Smooth muscle cell (in vitro differentiated cells): Measurements from ENCODE around the gene CDIPT. TPM values are rescaled to one million over a fixed set of nuclear protein-coding genes. Genes with fewer than 3 reads are reported as not detected.
A peak's percentile ranks its signal among the peaks of the same experiment; 100 is the strongest.

Experiments used
- DNase-seq: peaks from one replicate; lab custom pipeline; 2025; ENCODE audit not compliant: unreplicated experiment; lab: John Stamatoyannopoulos, UW
- H2AFZ ChIP-seq: fragments of 200-600 bp; sonication (generic); 2 replicates; pipeline ENCODE4 v1.6.0; 2016; ENCODE audit warnings: antibody characterized with exemption, low read depth, mild to moderate bottlenecking
- H3F3A ChIP-seq: fragments of 200-600 bp; sonication (generic); 2 replicates; pipeline ENCODE4 v1.6.0; 2017; ENCODE audit warnings: antibody characterized with exemption, low read depth
- H3K27ac ChIP-seq: fragments of 200-600 bp; sonication (generic); 2 replicates; pipeline ENCODE4 v1.5.1; 2016; ENCODE audit warnings: low read depth, mild to moderate bottlenecking
- H3K27me3 ChIP-seq: fragments of 200-600 bp; sonication (generic); 2 replicates; pipeline ENCODE4 v1.6.1; 2016; ENCODE audit warnings: low read depth, mild to moderate bottlenecking
- H3K36me3 ChIP-seq: fragments of 200-600 bp; sonication (generic); 2 replicates; pipeline ENCODE4 v1.5.1; 2016; ENCODE audit warnings: low read depth
- H3K4me1 ChIP-seq: fragments of 200-600 bp; sonication (generic); 2 replicates; pipeline ENCODE4 v1.5.1; 2016; ENCODE audit warnings: low read depth
- H3K4me2 ChIP-seq: fragments of 200-600 bp; sonication (generic); 2 replicates; pipeline ENCODE4 v1.6.0; 2016; ENCODE audit warnings: mild to moderate bottlenecking
- H3K4me3 ChIP-seq: fragments of 200-600 bp; sonication (generic); 2 replicates; pipeline ENCODE4 v1.5.1; 2016; ENCODE audit warnings: mild to moderate bottlenecking
- H3K79me2 ChIP-seq: fragments of 200-600 bp; sonication (generic); 2 replicates; pipeline ENCODE4 v1.6.0; 2016; ENCODE audit warnings: low read depth, mild to moderate bottlenecking
- H3K9ac ChIP-seq: fragments of 200-600 bp; sonication (generic); 2 replicates; pipeline ENCODE4 v1.6.0; 2016; ENCODE audit warnings: low read depth
- H3K9me3 ChIP-seq: fragments of 200-600 bp; sonication (generic); replicated peaks from 2 replicates; pipeline ENCODE4 v1.5.1; 2016; ENCODE audit warnings: low read depth
- H4K20me1 ChIP-seq: fragments of 200-600 bp; sonication (generic); 2 replicates; pipeline ENCODE4 v1.6.0; 2016; ENCODE audit warnings: low read depth
- WGBS: methylation state at CpG from one replicate; pipeline ENCODE4 v1.1.7; 2016; ENCODE audit warnings: low lambda C conversion rate; 5-methylcytosine and 5-hydroxymethylcytosine counted together
- polyA plus RNA-seq: library from polyadenylated mRNA; unstranded; fragments of >200 nt; fragmentation: Nextera tagmentation; extraction: Ambion mirVana; gene quantifications from 2 replicates; pipeline ENCODE4 v1.2.1, GENCODE V29; 2016
- total RNA-seq: library from RNA; depleted of rRNA; stranded (reverse); fragments of >200 nt; gene quantifications from 2 replicates; pipeline ENCODE4 v1.2.3, GENCODE V29; 2014
- TF ChIP-seq, protein P1 (sequence below): fragments of 200-600 bp; sonication (generic); IDR thresholded peaks from 2 replicates; pipeline ENCODE4 v1.5.1; 2017; ENCODE audit warnings: borderline replicate concordance, mild to moderate bottlenecking, antibody characterized with exemption; ENCODE audit not compliant: insufficient read depth, poor library complexity, severe bottlenecking

The CDIPT gene
- total and polyA plus RNA-seq, 2 experiments from 2014 or later = 61.4 to 90.7 TPM

DNA sequence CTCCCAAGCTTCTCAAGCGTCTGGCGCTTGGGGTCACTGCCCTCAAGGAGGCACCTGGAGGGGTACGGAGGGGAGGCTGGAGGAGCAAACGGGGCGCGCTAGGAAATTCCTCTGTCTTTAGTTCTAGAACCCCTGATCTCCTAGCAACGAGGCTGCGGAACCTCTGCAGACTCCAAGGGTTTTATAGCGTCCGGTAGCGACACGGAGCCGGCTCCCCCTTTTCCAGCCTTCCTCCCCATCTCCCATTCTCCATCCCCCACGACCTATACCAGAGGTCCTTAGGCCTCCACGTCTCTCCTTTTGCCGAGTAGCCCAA, 601 bp upstream of the CDIPT start:
- TF ChIP-seq, protein P1, sequence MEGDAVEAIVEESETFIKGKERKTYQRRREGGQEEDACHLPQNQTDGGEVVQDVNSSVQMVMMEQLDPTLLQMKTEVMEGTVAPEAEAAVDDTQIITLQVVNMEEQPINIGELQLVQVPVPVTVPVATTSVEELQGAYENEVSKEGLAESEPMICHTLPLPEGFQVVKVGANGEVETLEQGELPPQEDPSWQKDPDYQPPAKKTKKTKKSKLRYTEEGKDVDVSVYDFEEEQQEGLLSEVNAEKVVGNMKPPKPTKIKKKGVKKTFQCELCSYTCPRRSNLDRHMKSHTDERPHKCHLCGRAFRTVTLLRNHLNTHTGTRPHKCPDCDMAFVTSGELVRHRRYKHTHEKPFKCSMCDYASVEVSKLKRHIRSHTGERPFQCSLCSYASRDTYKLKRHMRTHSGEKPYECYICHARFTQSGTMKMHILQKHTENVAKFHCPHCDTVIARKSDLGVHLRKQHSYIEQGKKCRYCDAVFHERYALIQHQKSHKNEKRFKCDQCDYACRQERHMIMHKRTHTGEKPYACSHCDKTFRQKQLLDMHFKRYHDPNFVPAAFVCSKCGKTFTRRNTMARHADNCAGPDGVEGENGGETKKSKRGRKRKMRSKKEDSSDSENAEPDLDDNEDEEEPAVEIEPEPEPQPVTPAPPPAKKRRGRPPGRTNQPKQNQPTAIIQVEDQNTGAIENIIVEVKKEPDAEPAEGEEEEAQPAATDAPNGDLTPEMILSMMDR = no peak
- H3K27me3 ChIP-seq = no peaks in the 10 kb centered on the region
- H3K79me2 ChIP-seq = peaks cover 15% of the 10 kb centered on the region
- DNase-seq = no peak
- peak overlapping the region; percentile 43 for H2AFZ ChIP-seq
- peak overlapping the region; percentile 90 for H3K27ac ChIP-seq
- H3K9me3 ChIP-seq = no peaks in the 10 kb centered on the region
- H3K4me3 ChIP-seq = peak overlapping the region; percentile 73
- H3K36me3 ChIP-seq = no peaks in the 10 kb centered on the region
- 33% methylated on average over 16 of the region's 16 CpGs for WGBS
- H4K20me1 ChIP-seq = no peaks in the 10 kb centered on the region
- peaks cover 15% of the 10 kb centered on the region for H3K4me1 ChIP-seq
- H3K4me2 ChIP-seq = peak overlapping the region; percentile 83
- no peak overlapping the region for H3K9ac ChIP-seq
- no peaks in the 10 kb centered on the region for H3F3A ChIP-seq

DNA sequence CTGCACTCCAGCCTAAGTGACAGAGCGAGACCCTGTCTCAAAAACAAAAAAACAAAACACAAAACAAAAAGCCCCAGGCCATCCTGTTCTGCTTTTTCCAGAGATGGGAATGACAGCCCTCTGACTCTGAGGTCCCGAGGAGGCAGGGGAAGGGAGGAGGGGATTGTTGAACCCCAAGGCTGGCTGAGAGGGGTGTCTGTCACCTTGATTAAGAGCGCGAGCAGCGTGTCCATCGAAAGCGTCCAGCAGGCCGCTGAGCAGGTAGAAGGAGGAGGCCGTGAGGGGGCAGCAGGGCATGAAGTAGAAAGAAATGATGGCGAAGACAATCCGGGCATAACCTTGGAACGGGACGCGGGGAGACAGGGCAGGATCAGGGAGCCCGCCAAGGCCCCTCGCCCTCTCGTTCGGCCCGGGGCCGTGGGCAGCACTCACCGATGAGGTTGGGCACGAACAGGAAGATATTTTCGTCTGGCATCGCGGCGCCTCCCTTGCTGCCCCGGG, 593 bp downstream of the CDIPT start:
- Histone ChIP-seq H4K20me1 (no peaks in the 10 kb centered on the region), H3K27me3 (no peaks in the 10 kb centered on the region), H3K79me2 (peaks cover 15% of the 10 kb centered on the region), H3K4me3 (peak overlapping the region; percentile 73), H3K9me3 (no peaks in the 10 kb centered on the region), H3K4me2 (peak overlapping the region; percentile 83), H2AFZ (peak overlapping the region; percentile 73), H3K9ac (peak overlapping the region; percentile 94), H3K4me1 (peaks cover 15% of the 10 kb centered on the region), H3F3A (no peaks in the 10 kb centered on the region), H3K36me3 (no peaks in the 10 kb centered on the region), H3K27ac (peak overlapping the region; percentile 90)
- DNase-seq = no peak
- 3% methylated on average over 26 of the region's 27 CpGs for WGBS
- TF ChIP-seq, protein P1 = no peak

DNA sequence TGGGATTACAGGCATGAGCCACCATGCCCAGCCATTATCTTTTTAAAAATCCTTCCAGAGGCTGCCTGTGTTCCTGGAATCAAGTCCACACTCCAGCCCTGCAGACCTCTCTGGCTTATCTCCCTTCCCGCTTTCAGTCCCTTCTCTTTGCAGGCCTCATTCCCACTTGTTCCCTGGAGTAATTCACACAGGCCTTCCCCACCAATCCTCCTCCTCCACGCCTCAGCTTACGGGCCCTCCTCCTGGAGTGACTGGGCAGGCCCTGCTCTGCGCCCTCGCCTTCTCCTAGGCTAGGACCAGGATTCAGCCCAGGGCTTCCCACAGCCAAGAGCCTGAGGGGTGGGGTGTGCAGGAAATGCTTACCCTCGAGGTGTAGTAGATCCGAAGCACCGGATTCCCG, 2.8 kb downstream of the CDIPT start:
- Histone ChIP-seq H3K9ac (no peak overlapping the region), H3K4me1 (peaks cover 15% of the 10 kb centered on the region), H2AFZ (no peak overlapping the region), H3K4me2 (no peak overlapping the region), H3K9me3 (no peaks in the 10 kb centered on the region), H4K20me1 (no peaks in the 10 kb centered on the region), H3K4me3 (no peak overlapping the region), H3K79me2 (peaks cover 15% of the 10 kb centered on the region), H3K36me3 (no peaks in the 10 kb centered on the region), H3K27me3 (no peaks in the 10 kb centered on the region), H3F3A (no peaks in the 10 kb centered on the region), H3K27ac (no peak overlapping the region)
- DNase-seq = no peak
- TF ChIP-seq, protein P1 = no peak
- WGBS = 87% methylated on average over 9 of the region's 9 CpGs

DNA sequence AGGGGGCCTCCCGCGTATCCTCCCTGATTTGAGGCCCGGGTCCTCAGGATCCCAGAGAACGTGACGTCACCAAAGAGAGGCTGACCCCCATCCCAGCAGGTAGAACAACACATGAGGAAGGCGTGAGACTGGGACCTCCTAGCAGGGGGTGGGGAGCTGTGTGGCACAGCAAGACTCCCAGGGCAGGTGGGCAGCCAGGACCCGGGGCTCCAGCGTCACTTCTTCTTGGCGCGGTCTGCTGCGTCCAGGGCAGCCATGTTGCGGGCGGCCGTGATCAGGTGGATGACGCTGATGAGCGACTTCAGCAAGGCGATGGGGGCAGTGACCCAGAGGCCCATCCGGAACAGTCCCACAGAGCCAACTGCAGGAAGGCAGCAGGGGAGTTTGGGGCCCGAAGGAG, 4.1 kb downstream of the CDIPT start:
- H2AFZ ChIP-seq = no peak overlapping the region
- H3K36me3 ChIP-seq = no peaks in the 10 kb centered on the region
- no peak for DNase-seq
- peaks cover 15% of the 10 kb centered on the region for H3K4me1 ChIP-seq
- peaks cover 15% of the 10 kb centered on the region for H3K79me2 ChIP-seq
- 98% methylated on average over 19 of the region's 19 CpGs for WGBS
- H3K27ac ChIP-seq = no peak overlapping the region
- H3K9ac ChIP-seq = no peak overlapping the region
- no peaks in the 10 kb centered on the region for H4K20me1 ChIP-seq
- TF ChIP-seq, protein P1 = no peak
- H3F3A ChIP-seq = no peaks in the 10 kb centered on the region
- no peak overlapping the region for H3K4me2 ChIP-seq
- H3K27me3 ChIP-seq = no peaks in the 10 kb centered on the region
- no peak overlapping the region for H3K4me3 ChIP-seq
- no peaks in the 10 kb centered on the region for H3K9me3 ChIP-seq
